GM12891 (cell line): ENCODE measurements around the gene PAX9. TPM values are rescaled to one million over a fixed set of nuclear protein-coding genes. Genes with fewer than 3 reads are reported as not detected.

Experiments used
- DNase-seq: peaks from one replicate; pipeline ENCODE4 v3.0.0; 2011; ENCODE audit warnings: low spot score; ENCODE audit not compliant: insufficient read length
- FAIRE-seq: peaks from 2 replicates; lab custom pipeline; 2011; peaks lifted over from hg19 to GRCh38; lab: Jason Lieb, UNC
- PAX5 ChIP-seq: IDR thresholded peaks from 2 replicates; pipeline ENCODE4 v1.6.1; 2011; ENCODE audit warnings: low read length, moderate library complexity, mild to moderate bottlenecking; ENCODE audit not compliant: insufficient read depth, severe bottlenecking
- POLR2A ChIP-seq: IDR thresholded peaks from 2 replicates; pipeline ENCODE4 v1.6.1; 2011; ENCODE audit warnings: low read depth, low read length, control low read depth
- POLR2AphosphoS5 ChIP-seq: IDR thresholded peaks from 2 replicates; pipeline ENCODE4 v1.6.1; 2011; ENCODE audit warnings: low read depth, low read length, control low read depth
- POU2F2 ChIP-seq: IDR thresholded peaks from 2 replicates; pipeline ENCODE4 v1.6.1; 2011; ENCODE audit warnings: low read depth, mild to moderate bottlenecking, control low read depth, low read length, moderate library complexity
- SPI1 ChIP-seq: IDR thresholded peaks from 2 replicates; pipeline ENCODE4 v1.6.1; 2011; ENCODE audit warnings: low read depth, low read length, control low read depth
- TAF1 ChIP-seq: IDR thresholded peaks from 2 replicates; pipeline ENCODE4 v1.6.1; 2011; ENCODE audit warnings: low read depth, low read length, control low read depth
- polyA plus RNA-seq: library from polyadenylated mRNA; unstranded; fragments of >200 nt; gene quantifications from one replicate; pipeline ENCODE4 v1.2.1, GENCODE V29; 2012; ENCODE audit warnings: low read depth, missing spikeins, inconsistent platforms; ENCODE audit not compliant: missing spikeins

PAX9 gene
- polyA plus RNA-seq, result 0.03 TPM

DNA sequence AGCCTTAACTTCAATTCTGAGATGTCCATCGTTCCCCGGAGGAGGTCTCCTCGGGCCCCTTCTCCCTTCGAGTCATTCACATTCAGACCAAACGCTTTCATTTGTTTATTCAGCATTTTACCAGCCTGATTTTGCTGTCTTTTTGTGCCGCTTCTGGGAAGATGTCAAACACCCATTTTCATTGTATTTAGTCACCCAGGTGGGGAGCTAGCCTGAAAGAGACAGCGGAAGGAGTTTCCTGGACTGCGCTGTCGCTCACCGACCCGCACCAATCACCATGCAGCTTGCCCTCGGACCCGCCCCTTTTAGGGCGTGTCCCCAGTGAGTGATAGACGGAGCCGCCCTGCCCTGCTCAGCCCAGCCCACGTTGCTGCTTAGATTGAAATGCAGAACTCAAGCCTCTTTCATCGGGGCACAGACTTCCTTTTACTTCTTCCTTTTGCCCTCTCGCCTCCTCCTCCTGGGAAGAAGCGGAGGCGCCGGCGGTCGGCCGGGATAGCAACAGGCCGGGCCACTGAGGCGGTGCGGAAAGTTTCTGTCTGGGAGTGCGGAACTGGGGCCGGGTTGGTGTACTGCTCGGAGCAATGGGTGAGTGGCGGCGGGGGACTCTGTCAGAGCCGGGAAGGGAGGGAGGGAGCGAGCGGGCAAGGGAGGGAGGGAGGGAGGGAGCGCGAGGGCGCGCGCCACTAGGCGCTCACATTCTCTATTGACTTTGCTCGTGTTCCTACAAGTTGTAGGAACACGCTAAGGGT lies at the start of gene PAX9:
TSS of gene PAX9 (plus strand) at position 355 of the 752 bp plus-strand sequence. CDS start at position 585, 230 bp downstream.
- TF ChIP-seq PAX5 (no peak), POU2F2 (no peak), TAF1 (no peak), POLR2AphosphoS5 (no peak), SPI1 (no peak), POLR2A (no peak)
- no peak for FAIRE-seq
- no peak for DNase-seq

DNA sequence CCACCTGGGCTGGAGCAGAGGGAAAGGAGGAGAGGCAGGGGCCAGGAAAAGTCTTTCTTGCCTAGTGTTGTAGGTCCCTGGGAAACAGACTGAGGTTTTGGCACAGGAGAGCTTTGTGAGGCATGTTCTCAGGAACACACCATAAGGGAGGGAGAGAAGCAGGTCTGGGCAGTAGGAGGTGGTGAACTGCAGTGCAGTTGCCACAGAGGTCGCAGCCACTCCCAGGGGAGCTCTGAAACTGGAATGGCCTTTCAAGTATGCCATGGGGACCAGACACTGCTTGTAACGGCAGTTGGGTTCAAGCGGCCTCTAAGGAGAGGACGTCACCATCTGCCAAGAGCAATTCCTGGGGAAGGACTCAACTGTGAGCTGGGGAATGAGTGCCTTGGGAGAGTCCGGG lies 43.8 kb upstream of the PAX9 start:
- no peak for TF ChIP-seq POLR2AphosphoS5
- no peak for TF ChIP-seq POLR2A
- no peak for TF ChIP-seq TAF1
- TF ChIP-seq POU2F2, result no peak
- TF ChIP-seq PAX5, result no peak
- no peak for TF ChIP-seq SPI1
- FAIRE-seq (no peak), DNase-seq (no peak)

DNA sequence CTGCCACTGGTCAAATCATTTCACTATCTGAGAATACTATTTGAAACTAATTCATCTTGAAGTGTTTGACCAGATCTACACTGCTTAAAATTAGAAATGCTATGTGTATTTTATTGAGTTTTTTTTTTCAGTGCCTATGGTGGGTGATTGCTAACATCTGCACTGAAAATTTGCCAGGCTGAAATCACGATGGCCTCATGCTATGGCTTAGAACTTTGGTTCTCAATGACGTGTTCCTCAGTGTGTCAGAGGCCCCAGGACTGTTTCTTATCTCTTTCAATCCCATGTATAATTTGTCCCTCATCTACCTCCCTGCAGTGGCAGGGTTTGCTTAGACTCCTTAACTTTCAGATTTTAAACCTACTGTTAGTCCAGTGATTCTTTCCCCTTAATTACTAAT lies 43.0 kb upstream of the PAX9 start:
- no peak for FAIRE-seq
- no peak for DNase-seq
- TF ChIP-seq POLR2A (no peak), TAF1 (no peak), PAX5 (no peak), SPI1 (no peak), POLR2AphosphoS5 (no peak), POU2F2 (no peak)

DNA sequence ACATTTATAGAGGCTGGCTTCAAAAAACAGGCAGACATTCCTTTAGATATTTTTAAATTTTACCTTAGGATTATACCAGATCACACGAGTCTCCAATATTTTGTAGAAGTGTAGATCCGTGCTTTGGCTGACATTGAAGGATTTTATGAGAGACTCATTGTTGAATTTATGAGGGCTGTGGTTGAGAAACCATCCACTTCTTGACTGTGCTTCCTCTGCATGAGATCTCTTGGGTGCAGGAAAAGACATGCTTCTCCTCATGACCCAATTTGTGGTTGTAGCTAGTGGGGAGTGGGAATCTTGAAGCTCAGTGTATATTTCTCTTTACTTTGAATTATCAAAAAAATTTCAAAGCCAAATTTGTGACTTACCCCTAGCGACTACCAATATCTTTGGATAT lies 42.5 kb upstream of the PAX9 start:
- FAIRE-seq (no peak), DNase-seq (no peak)
- TF ChIP-seq POU2F2 (no peak), SPI1 (no peak), TAF1 (no peak), PAX5 (no peak), POLR2A (no peak), POLR2AphosphoS5 (no peak)

DNA sequence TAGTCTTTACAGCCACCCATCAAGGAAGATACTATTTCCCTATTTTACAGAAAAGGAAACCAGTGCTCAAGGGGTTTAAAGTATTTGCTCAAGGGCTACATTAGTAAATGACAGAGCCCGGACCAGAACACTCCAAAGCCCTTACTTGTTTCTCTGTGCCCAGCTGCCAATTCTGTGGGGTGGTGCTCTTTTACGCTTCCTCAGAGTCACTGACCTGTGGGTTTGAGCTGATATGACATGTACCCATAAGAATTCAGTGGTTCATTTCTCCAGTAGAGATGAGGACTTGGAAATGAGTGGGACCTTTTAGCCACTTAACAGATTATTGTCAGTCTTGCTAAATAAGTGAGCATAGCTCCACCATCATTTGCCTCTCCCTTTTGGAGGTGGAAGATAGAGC lies 41.8 kb upstream of the PAX9 start:
- FAIRE-seq (no peak), DNase-seq (no peak)
- TF ChIP-seq POLR2AphosphoS5 (no peak), POLR2A (no peak), SPI1 (no peak), TAF1 (no peak), PAX5 (no peak), POU2F2 (no peak)

DNA sequence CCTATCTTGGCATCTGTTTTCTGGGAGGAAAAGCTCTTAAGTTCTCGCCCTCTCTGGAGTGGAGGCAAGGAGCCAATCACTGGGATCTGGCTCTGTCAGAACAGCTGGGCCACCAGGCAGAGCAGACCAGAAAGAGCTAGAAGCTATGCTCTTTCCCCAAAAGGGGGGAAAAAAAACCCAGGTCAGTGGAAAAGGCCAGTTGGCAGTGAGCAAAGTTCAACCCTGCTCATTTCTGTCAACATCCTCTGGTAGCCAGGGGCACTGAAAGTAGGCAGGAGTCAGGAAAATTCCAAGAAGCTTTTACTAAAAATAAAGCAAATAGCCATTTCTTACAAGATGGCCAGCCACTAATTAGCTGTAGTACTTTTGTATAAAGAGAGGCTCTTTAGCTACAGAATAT lies 36.6 kb upstream of the PAX9 start:
- FAIRE-seq (no peak), DNase-seq (no peak)
- no peak for TF ChIP-seq PAX5
- no peak for TF ChIP-seq SPI1
- no peak for TF ChIP-seq TAF1
- no peak for TF ChIP-seq POU2F2
- TF ChIP-seq POLR2AphosphoS5, result no peak
- TF ChIP-seq POLR2A, result no peak

DNA sequence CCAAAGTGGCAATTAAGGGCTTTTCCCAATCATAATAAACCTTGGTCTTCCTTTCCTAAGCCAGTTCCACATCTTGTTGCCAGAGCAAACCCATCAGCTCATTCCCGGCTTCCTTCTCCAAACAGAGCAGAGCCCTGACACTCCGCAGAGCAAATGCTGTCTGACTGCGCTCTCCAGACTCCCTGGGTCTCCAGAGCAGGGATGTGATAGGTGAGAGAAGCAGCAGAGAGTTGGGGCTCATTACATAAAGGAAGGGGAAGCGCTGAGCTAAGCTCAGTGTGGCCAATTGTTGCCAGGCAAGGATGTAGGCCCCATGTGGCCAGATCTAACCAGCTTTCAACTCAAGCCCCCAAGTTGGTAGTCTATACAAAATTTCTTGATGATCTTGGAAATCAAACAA lies 36.2 kb upstream of the PAX9 start:
- FAIRE-seq, result no peak
- TF ChIP-seq TAF1, result no peak
- TF ChIP-seq SPI1, result no peak
- no peak for DNase-seq

DNA sequence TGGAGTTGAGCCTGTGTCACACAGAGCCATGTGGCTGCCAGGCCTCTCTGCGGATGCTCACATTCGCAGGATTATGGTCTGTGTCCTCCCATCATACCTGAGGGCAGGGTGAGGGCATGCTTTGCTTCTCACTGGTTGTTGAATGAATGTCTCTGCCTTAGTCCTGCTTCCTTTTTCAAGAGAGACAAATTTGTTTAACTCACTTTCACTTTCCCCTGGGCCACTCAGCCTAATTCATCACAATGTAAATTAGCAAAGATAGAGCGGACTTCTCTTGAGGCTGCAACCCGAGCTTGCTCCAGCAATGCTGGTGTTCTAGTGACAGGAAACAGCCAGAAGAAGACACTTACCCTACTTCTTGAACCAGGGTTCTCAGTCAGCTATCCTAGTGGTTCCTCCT lies 35.5 kb upstream of the PAX9 start:
- DNase-seq (no peak), FAIRE-seq (no peak)
- TF ChIP-seq POLR2AphosphoS5 (no peak), POLR2A (no peak), PAX5 (no peak), POU2F2 (no peak), TAF1 (no peak), SPI1 (no peak)

DNA sequence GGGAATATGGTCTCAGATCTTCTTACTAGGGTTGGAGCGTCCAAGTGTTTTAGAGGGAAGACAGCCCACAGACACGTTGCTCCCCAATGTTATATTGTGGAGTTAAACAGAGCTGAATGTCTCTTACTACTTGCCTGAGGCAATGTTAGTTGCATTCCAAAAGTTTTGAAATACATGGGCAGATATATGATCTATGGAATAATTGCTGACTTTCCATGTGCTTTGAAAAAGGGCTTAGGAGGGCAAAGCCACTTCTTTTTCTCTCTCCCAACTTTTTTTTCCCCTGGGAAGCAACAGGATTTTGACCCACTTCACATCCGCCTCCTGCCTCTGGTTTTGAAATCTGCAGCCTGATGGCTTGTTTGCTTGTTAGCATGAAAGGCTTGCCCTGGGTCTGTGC lies 33.7 kb upstream of the PAX9 start:
- DNase-seq (no peak), FAIRE-seq (no peak)
- TF ChIP-seq SPI1 (no peak), POU2F2 (no peak), TAF1 (no peak), PAX5 (no peak), POLR2A (no peak), POLR2AphosphoS5 (no peak)
